ENCODE measurements around the gene DISP3.

DNA sequence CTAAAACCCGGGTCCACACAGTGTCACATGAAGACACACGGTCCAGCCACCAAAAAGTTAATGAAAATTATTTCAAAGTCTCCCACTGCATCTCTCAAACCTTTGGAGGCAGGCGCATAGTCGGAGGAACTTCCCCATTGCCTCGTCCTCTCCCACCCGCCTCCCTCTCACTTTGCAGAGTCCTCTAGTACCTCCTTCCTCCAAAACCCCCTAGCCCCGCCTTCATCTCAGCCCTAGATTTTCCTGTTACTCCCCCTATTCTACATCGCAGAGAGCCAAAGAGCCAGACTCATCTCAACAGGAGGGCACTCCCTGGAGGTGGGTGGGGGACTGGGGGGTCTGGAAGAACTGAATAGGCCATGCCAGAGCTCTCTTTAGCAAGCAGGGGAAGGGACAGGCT is 79.3 kb downstream of the DISP3 start:
- TF ChIP-seq, protein P1, sequence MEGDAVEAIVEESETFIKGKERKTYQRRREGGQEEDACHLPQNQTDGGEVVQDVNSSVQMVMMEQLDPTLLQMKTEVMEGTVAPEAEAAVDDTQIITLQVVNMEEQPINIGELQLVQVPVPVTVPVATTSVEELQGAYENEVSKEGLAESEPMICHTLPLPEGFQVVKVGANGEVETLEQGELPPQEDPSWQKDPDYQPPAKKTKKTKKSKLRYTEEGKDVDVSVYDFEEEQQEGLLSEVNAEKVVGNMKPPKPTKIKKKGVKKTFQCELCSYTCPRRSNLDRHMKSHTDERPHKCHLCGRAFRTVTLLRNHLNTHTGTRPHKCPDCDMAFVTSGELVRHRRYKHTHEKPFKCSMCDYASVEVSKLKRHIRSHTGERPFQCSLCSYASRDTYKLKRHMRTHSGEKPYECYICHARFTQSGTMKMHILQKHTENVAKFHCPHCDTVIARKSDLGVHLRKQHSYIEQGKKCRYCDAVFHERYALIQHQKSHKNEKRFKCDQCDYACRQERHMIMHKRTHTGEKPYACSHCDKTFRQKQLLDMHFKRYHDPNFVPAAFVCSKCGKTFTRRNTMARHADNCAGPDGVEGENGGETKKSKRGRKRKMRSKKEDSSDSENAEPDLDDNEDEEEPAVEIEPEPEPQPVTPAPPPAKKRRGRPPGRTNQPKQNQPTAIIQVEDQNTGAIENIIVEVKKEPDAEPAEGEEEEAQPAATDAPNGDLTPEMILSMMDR (IDR thresholded peaks at IDR 0.05 in 8 of 11, conservative IDR thresholded peaks at IDR 0.05 in 3 of 11) = no peak
- no peak for TF ChIP-seq POLR2A (IDR thresholded peaks at IDR 0.05)

All from spleen (tissue), 7 donors.